HG03571 (cell line): ENCODE results near the gene ZNF431.
"Not testable (repeated sequence)": the region's sequence is repeated elsewhere in the genome, so short reads cannot be mapped to it uniquely, and the experiment has no call there.

Source experiments
- ATAC-seq: cut with Tn5 transposase; IDR thresholded peaks from one replicate; pipeline ENCODE4 v1.9.1; 2021; ENCODE audit not compliant: unreplicated experiment

ZNF431 gene

GRCh38 chr19:21141787-21142464 lies at the start of gene ZNF431:
ZNF431 (plus strand) TSS chr19:21142040; CDS start chr19:21142184, 144 bp downstream.
- peak; percentile 93 for ATAC-seq

GRCh38 chr19:21092109-21092508 lies 49.7 kb upstream of the ZNF431 start:
- no peak for ATAC-seq

- no peak for ATAC-seq
These were observed 47.4 kb upstream of the ZNF431 start for GRCh38 chr19:21094347-21095025.

- ATAC-seq: no peak
These were observed 43.5 kb upstream of the ZNF431 start for GRCh38 chr19:21098291-21098690.

GRCh38 chr19:21101521-21102242 lies 40.2 kb upstream of the ZNF431 start:
- ATAC-seq: no peak

- no peak for ATAC-seq
These were observed 32.7 kb upstream of the ZNF431 start for GRCh38 chr19:21109116-21109515.

GRCh38 chr19:21110183-21110582 lies 31.7 kb upstream of the ZNF431 start:
- no peak for ATAC-seq

GRCh38 chr19:21115430-21115829 lies 26.4 kb upstream of the ZNF431 start:
- ATAC-seq: no peak

- ATAC-seq: no peak
These were observed 24.6 kb upstream of the ZNF431 start for GRCh38 chr19:21117041-21117907.

GRCh38 chr19:21126078-21126477 lies 15.8 kb upstream of the ZNF431 start:
- ATAC-seq: no peak

GRCh38 chr19:21127001-21127400 lies 14.8 kb upstream of the ZNF431 start:
- no peak for ATAC-seq

- no peak for ATAC-seq
These were observed 13.9 kb upstream of the ZNF431 start for GRCh38 chr19:21127898-21128297.

GRCh38 chr19:21128901-21129698 lies 12.7 kb upstream of the ZNF431 start:
- ATAC-seq: no peak

- ATAC-seq: no peak
These were observed 11.6 kb upstream of the ZNF431 start for GRCh38 chr19:21130097-21130775.

- no peak for ATAC-seq
These were observed 8.2 kb upstream of the ZNF431 start for GRCh38 chr19:21133633-21134032.

GRCh38 chr19:21134934-21135366 lies 6.9 kb upstream of the ZNF431 start:
- ATAC-seq: no peak

- no peak for ATAC-seq
These were observed 6.4 kb upstream of the ZNF431 start for GRCh38 chr19:21135433-21135832.

GRCh38 chr19:21138130-21138529 lies 3.7 kb upstream of the ZNF431 start:
- no peak for ATAC-seq

- not testable (repeated sequence) for ATAC-seq
These were observed 834 bp upstream of the ZNF431 start for GRCh38 chr19:21141006-21141405.

GRCh38 chr19:21143428-21143827 lies 1.6 kb downstream of the ZNF431 start:
- ATAC-seq: no peak
